Measurements from ENCODE around the gene CUBN. TPM values are rescaled to one million over a fixed set of nuclear protein-coding genes. Genes with fewer than 3 reads are reported as not detected.

CUBN gene
- total and polyA plus RNA-seq, 9 of the 15 experiments (the other 6 are each of a cell fraction or from before 2014, with no cell fraction given): 0.04 to 0.33 (median 0.09) TPM

DNA sequence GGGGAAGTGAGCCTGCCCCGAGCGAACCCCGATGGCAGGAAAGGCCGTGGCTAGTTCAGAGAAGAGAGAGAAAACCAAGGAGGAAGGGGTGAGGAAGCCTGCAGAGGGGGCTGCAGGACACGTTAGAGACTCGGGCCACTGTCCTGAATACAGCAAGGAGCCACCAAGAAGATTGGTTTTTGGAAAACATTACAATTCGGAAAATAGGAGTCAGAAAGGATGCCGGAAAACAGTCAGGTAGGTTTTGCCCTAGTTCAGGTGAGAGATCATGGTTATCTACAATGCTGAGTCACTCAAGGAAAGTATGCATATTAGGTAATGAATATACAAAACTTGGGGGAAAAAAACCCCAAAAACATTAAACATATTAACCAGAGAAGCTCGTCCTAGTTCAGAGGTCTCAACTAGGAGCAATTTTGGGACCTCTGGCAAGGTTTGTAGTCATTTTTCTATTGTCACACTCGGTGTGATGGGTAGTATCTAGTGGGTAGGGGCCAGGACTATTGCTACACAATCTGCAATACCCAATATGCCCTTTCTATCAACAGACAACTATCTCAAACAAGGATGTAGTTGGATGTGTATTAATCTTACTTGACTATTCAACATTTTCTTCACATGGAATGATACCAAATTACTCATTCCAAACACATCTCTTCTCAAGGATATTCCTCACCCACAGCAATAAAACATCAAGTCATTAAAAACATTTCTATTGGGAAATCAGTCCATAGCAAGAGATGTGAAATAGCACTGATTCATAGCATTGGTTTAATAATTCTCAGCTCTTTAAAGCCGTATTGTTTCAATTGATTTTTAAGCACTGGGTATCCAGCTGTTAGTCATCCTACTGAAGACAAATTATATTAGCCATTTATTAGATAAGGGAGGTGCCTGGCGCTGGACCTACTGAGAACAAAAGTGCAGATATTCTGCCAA lies 238.0 kb downstream of the CUBN start (continued):
- TF ChIP-seq POU5F1 (IDR thresholded peaks at IDR 0.05; ENCODE audit: borderline replicate concordance, low read depth, low read length, partially characterized antibody) (no peak), NR2C2 (CRISPR knock-in tag; IDR thresholded peaks at IDR 0.05) (no peak), NR2C2 (tag; IDR thresholded peaks at IDR 0.05) (peak; percentile 28; the same call in 1 of the 2 replicates), KLF16 (IDR thresholded peaks at IDR 0.05) (no peak), SIRT6 (IDR thresholded peaks at IDR 0.05; ENCODE audit: low read depth, low read length) (no peak), NR4A1 (CRISPR knock-in tag; IDR thresholded peaks at IDR 0.05) (no peak), NR4A1 (tag; IDR thresholded peaks at IDR 0.05) (no peak), RUNX1 (IDR thresholded peaks at IDR 0.05; ENCODE audit: low read depth) (no peak; the same call in 1 of the 2 replicates), ZNF174 (CRISPR knock-in tag; IDR thresholded peaks at IDR 0.05) (0 out of 2 replicates have a peak, but pooled peaks have one; percentile 30), ZNF407 (IDR thresholded peaks at IDR 0.05; ENCODE audit: low read depth) (no peak)
- TF ChIP-seq, protein P1, sequence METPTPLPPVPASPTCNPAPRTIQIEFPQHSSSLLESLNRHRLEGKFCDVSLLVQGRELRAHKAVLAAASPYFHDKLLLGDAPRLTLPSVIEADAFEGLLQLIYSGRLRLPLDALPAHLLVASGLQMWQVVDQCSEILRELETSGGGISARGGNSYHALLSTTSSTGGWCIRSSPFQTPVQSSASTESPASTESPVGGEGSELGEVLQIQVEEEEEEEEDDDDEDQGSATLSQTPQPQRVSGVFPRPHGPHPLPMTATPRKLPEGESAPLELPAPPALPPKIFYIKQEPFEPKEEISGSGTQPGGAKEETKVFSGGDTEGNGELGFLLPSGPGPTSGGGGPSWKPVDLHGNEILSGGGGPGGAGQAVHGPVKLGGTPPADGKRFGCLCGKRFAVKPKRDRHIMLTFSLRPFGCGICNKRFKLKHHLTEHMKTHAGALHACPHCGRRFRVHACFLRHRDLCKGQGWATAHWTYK (CRISPR knock-in tag; IDR thresholded peaks at IDR 0.05): 0 out of 2 replicates have a peak, but pooled peaks have one; percentile 37
- TF ChIP-seq, protein P2, sequence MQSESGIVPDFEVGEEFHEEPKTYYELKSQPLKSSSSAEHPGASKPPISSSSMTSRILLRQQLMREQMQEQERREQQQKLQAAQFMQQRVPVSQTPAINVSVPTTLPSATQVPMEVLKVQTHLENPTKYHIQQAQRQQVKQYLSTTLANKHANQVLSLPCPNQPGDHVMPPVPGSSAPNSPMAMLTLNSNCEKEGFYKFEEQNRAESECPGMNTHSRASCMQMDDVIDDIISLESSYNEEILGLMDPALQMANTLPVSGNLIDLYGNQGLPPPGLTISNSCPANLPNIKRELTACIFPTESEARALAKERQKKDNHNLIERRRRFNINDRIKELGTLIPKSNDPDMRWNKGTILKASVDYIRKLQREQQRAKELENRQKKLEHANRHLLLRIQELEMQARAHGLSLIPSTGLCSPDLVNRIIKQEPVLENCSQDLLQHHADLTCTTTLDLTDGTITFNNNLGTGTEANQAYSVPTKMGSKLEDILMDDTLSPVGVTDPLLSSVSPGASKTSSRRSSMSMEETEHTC (IDR thresholded peaks at IDR 0.05): no peak; the same call in 1 of the 2 replicates
- TF ChIP-seq, protein P3, sequence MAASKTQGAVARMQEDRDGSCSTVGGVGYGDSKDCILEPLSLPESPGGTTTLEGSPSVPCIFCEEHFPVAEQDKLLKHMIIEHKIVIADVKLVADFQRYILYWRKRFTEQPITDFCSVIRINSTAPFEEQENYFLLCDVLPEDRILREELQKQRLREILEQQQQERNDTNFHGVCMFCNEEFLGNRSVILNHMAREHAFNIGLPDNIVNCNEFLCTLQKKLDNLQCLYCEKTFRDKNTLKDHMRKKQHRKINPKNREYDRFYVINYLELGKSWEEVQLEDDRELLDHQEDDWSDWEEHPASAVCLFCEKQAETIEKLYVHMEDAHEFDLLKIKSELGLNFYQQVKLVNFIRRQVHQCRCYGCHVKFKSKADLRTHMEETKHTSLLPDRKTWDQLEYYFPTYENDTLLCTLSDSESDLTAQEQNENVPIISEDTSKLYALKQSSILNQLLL (CRISPR knock-in tag; IDR thresholded peaks at IDR 0.05; ENCODE audit: borderline replicate concordance): no peak

Data from K562 (cell line).